Measurements from ENCODE around the gene PIGL. TPM values are rescaled to one million over a fixed set of nuclear protein-coding genes. Genes with fewer than 3 reads are reported as not detected.
A peak's percentile ranks its signal among the peaks of the same experiment; 100 is the strongest.

PIGL gene
- total RNA-seq, 1 donor from 2014 or later: 20.4 TPM

DNA sequence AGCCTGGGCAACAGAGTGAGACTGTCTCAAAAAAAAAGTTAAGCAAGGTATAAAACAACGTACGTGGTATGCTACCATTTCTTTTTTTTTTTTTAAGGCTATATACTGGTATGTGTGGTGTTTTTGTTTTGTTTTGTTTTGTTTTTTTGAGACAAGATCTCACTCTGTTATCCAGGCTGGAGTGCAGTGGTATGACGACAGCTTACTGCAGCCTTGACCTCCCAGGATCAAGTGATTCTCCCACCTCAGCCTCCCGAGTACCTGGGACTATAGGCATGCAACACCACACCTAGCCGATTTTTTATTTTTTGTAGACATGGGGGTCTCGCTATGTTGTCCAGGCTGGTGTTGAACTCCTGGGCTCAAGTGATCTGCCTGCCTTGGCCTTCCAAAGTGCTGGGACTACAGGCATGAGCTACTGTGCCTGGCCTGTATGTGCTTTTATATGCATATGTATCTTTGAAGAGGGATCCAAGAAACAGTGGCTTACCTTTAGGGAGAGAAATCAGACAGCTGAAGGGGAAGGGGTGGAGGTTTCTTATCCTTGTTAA lies 129.8 kb downstream of the PIGL start:
- no peak for DNase-seq (ENCODE audit: low spot score in 2 of 2)
- no peak for FAIRE-seq

DNA sequence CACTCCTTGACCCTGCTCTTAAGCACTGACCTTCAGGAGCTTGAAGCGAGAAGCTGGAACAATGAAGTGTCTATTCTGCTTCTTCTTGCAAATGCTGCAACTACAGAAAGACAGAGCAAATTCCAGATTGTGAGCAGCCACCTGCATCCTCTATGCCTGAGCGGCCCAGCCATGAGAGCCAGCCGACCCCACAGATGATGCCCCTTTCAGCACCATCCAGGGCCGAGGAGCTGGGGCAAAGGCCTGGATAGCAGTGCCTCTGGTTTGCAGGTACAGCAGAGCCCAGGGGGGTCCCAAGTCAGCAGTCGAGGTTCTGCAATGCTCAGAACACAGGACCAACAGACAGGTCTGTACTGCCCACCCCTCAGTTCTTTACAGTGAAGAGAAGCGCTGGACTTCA lies 131.6 kb downstream of the PIGL start:
- FAIRE-seq (no peak), DNase-seq (ENCODE audit: low spot score in 2 of 2) (no peak)

DNA sequence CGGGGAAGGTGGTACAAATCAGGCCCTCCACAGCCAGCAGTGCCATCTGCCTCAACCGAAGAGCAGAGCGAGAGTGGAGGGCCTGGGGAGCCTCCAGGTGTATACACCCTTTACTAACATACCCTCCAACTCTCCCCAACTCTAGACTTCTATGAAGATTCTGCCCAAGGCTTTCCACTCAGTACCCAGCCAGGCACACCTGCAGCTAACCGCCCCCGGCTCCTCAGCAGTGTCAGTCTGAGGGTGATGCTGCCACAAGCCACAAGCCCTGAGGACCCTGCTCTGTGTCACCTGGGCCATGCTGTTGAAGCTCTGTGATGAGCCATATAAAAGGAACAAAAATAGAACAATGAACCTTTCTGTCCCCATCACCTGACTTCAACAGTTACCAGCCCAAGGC lies 132.4 kb downstream of the PIGL start:
- FAIRE-seq: no peak
- no peak for DNase-seq (ENCODE audit: low spot score in 2 of 2)

DNA sequence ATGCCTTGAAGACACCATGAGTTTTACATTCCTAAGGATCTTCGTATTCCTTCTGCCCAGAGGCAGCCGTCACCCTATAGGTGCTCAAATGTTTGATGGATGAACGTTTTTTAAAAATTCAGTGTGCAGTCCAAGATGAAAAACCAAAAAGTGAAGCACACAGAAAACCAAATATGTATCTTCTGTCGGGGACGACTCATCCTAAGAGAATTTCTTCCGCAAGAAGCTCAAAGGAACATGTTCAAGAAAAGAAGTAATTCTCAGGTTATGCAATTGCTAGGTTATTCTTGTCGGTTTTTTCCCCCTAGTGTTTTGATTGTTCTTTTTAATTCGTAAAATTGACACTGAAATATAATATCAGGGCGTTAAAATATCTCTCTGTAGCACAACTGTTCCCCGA lies 134.8 kb downstream of the PIGL start:
- FAIRE-seq: no peak
- no peak for DNase-seq (ENCODE audit: low spot score in 2 of 2)

DNA sequence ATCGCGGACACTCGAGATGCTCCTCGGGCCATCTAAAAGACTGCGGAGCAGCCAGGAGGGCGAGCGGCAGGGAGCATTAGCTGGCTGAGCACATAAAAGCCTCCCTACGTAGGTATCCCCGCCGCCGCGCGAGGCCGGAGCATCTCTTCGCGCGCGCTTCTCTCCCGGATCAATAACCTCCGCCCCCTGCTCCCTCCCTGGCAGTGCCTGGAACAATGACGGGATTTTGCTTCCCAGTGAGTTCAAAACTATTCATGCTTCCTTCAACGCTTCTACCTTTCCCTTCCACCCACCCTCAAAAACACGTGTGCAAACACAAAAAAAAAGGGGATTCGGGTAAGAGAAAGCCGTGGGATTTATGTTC lies 135.3 kb downstream of the PIGL start:
- FAIRE-seq (no peak), DNase-seq (ENCODE audit: low spot score in 2 of 2) (peak; percentile 45 to 56)

DNA sequence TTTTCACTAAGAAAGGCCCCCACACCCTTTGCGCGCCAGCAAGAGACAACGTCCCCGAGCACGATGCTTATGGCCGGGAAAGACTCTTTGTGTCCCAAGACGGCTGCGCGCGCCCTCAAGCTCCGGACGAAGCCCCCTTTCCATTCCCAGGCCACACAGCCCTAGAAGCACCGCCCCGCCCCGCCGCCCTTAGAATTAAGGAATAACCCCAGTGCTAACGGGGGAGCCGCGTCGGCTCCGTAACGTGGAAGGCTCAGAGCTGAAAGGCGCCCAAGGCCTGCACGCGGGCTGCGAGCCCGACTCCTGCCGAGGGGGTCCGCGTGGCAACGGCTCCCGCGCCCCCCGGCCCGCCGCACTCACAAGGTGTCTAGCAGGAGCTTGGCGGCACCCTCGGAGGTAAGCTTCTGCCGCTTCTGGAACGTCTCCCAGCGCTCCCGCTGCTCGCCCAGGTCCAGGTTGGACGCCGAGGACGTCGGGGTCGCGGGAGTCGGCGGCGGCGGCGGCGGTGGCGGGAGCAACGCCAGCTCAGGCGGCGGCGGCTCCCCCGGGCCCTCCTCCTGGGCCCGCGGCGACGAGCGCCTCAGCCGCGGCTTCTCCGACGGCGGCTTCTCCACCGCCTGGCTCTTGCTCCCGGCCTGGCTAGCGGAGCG lies 135.8 kb downstream of the PIGL start:
- FAIRE-seq (no peak), DNase-seq (ENCODE audit: low spot score in 2 of 2) (peak in 1 of 2 donors; percentile 38)

DNA sequence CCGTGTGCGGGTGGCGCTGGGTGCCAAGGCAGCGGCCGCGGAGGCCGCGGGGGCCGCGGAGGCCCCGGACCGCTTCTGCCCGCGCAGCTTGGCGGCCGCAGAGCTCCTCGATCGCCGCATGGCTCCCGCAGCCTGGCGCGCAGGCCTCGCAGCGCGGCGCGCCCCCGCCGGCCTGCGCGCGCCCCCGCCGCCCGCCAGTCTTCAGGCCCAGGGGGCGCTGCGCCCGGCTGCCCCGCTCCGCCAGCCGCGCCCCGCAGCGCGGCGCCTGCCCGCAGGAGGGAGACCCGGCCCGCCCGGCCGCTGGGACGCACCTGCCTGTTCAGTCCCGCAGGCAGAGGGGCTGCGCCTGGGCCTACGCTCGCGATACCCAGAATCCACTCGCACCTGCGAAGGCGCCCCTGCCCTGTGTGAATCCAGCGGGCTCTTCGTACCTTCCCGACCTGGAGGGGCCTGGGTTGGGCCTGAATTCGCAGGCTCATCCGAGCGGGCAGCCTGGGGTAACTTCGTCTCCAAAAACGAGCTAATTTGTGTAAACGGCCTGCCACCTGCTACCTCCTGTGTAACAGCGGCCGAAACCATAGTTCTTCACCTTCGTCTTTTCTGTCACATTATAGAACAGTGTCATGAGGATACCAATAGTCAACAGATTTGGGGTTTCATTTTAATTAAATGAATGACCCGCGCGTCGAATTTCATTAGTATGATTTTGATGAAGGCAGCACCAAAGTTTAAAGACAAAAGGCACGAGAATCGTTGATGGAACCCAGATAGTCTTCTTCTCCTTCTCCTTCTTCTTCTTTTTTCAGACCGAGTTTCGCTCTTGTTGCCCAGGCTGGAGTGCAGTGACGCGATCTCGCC lies 136.5 kb downstream of the PIGL start, which contains the start of gene CENPV:
TSS of gene CENPV (minus strand) at position 153 of the 858 bp plus-strand sequence. CDS start at position 120, 33 bp downstream.
- DNase-seq (ENCODE audit: low spot score in 2 of 2): peak; percentile 76 to 79
- no peak for FAIRE-seq

DNA sequence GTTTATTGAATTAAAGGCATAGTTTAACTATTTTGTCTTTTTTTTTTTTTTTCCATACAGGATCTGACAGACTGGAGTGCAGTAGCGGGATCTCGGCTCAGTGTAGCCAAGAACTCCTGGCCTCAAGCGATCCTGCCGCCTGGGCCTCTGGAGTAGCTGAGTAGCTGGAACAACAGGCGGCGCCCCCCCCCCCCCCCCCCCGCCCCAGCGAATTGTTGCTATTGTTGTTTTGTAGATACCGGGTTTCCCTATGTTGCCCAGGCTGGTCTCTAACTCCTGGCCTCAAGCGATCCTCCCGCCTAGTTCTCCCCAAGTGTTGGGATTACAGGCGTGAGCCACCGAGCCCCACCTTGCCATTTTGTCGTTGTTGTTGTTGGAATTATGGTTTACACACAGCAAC lies 137.6 kb downstream of the PIGL start:
- FAIRE-seq (no peak), DNase-seq (ENCODE audit: low spot score in 2 of 2) (no peak)

DNA sequence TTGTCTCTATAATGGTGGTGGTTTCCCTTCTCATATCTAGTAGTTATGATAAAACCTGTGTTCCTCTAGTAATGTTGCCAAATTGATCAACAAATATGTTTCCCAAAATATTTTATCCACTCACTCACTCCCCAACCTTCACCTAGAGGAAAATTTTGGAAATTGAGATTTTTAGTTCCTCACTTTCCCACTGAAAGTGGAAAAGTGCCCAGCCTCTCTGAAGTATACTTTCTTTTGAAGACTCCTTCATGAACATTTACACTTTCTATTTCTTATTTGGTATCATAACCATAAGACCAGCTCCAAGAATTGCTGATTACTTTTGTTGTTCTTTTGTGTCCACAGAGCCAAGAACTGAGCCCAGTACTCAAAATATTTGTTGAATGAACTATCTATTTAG lies 141.4 kb downstream of the PIGL start:
- FAIRE-seq: no peak
- no peak for DNase-seq (ENCODE audit: low spot score in 2 of 2)

DNA sequence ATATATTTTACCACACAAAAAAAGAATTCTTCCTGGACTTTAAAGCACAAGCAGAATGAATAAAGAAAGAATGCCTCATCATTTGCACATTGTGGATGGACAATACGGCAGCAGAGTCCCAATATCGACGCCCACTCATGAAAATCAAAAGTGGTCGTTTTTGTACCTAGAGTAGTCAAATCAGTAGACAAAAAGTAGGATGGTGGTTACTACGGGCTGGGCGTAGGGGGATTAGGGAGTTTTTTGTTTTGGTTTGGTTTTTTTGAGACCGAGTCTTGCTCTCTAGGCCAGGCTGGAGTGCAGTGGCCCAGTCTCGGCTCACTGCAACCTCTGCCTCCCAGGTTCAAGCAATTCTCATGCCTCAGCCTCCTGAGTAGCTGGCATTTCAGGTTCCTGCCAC lies 144.9 kb downstream of the PIGL start:
- FAIRE-seq (no peak), DNase-seq (ENCODE audit: low spot score in 2 of 2) (no peak)

DNA sequence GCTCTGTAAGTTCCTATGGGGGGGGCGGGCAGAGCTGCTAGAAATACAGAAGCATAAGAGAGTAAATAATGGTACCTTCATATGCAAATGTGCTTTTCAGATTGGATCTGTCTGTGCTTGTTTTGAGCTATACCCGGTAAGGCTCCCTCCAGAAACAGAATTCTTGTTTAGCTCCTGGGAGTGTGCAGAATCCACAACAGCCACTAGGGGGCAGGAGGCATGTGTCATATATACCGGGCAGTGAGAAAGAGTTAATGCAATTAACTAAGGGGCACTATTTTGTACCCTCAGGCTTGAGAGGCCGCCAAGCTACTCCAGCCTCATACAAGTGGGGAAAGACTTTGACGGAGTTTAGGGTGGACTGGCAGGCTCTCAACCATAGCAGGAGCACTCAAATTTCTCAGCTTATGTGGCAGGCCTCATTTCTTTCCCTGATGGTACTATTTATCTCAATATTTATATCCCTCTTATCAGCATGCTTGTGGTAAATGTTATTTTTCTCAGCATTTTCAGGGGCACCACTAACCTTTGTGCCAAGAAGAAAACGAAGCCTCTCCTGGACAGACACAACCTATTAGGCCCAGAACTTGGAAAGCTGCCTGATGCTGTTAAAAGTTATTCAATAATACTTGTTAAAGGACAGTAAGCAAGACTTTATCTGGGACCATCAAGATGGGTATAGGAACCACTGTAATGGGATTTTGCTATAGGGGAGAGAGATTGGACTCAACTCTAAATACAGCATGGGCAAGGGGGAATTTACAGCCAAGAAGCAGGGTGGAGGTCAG lies 146.9 kb downstream of the PIGL start:
- FAIRE-seq: no peak

DNA sequence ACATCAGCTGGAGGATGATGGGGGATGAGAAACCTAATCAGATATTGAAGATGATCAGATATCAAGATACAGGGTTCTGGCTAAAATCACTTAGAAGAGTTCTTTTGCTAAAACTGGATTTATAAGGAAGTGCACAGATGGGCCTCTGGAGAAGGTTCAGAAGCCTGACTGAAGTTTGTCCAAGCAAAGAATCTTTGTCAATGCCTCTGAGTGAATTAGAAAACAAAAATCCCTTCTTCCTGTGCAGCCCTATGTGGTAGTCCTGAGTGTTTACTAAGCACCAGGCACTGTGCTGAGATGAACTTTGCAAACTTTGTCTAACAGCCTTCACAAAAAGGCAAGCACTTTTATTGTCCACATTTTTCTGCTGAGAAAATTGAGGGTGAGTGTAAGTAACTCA lies 147.6 kb downstream of the PIGL start:
- FAIRE-seq (no peak), DNase-seq (ENCODE audit: low spot score in 2 of 2) (no peak)

More for the DNA sequence above, 146.9 kb downstream of the PIGL start:
- peak; percentile 42 to 56 for DNase-seq (ENCODE audit: low spot score in 2 of 2)

DNA sequence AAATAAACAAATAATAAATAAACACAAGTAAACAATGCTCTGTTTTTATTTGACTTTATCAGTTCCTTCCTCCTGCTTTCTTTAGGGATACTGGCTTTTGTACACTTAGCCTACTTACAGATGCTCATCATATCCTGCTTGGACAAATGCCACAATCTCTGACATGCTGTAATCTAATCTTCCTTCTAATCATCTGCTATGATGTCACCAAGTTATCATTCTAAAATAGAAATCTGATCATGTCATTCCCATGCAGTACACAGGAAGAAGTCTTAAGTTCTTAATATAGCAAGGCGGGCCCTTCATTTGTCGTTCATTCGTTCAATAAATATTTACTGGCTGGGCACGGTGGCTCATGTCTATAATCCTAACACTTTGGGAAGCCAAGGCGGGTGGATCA lies 154.7 kb downstream of the PIGL start:
- DNase-seq (ENCODE audit: low spot score in 2 of 2) (no peak), FAIRE-seq (no peak)

DNA sequence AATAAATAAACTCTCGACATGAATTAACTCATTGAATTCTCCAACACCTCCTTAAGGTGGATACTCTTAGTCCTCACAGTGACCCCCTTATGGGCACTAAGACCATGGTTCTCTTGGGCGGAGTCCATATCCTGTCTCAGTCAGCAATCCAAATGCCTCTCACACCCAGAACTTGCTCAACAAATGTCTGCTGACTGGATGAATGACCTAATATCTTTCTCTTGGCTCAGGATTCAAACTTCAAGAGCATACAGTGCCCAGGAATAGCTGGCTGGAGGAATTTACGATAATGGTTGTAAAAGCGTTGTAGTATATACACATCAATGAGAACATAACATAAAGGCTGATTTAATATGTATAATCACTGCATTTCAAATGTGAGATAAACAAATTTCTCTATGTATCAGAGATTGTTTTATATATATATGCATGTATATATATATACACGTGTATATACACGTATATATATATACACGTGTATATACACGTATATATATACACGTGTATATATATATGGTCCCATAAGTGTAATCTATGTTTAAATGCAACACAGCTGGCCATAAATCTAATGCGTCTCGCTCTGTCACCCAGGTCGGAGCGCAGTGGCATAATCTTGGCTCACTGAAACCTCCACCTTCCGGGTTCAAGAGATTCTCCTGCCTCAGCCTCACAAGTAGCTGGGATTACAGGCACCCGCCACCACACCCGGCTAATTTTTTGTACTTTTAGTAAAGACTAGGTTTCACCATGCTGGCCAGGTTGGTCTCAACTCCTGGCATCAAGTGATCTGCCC lies 157.3 kb downstream of the PIGL start:
- no peak for FAIRE-seq
- no peak for DNase-seq (ENCODE audit: low spot score in 2 of 2)

Small RNA genes lying within 50 kb of the gene (small RNA-seq; reads per million reads assigned to genes)
- gene MIR1288: not detected

Other genes with a start within 250 kb of the PIGL start
- gene ZSWIM7, start 217.5 kb upstream of the PIGL start, total RNA-seq: 19.6 TPM
- gene TTC19, start 217.4 kb upstream of the PIGL start, total RNA-seq: 38.7 TPM
- gene NCOR1, start 1.7 kb upstream of the PIGL start, total RNA-seq: 104 TPM
- gene CENPV, start 136.3 kb downstream of the PIGL start, total RNA-seq: 97.8 TPM
- 1,503 TPM for gene UBB, start 163.9 kb downstream of the PIGL start, total RNA-seq
- 2.4 TPM for gene TRPV2, start 198.4 kb downstream of the PIGL start, total RNA-seq

All from frontal cortex (tissue), 4 donors.